HepG2 (cell line): ENCODE results near the gene UAP1L1. TPM values are rescaled to one million over a fixed set of nuclear protein-coding genes. Genes with fewer than 3 reads are reported as not detected.

ENCODE experiments used
- AHR ChIP-seq: IDR thresholded peaks from 2 replicates; pipeline ENCODE4 v1.6.1; 2018; ENCODE audit warnings: missing genetic modification reagents, missing compliant biosample characterization
- ATF2 ChIP-seq: sonication (generic); formaldehyde crosslinking; IDR thresholded peaks from 2 replicates; pipeline ENCODE4 v1.4.0; 2020; ENCODE audit warnings: missing genetic modification reagents
- BHLHE40 ChIP-seq: IDR thresholded peaks from 2 replicates; pipeline ENCODE4 v1.6.1; 2011; ENCODE audit warnings: low read length, improper control_type of control experiment
- CBX5 ChIP-seq: sonication (generic); formaldehyde crosslinking; IDR thresholded peaks from 2 replicates; pipeline ENCODE4 v1.4.0; 2020; ENCODE audit warnings: missing genetic modification reagents, borderline replicate concordance
- CHD2 ChIP-seq: IDR thresholded peaks from 2 replicates; pipeline ENCODE4 v1.6.1; 2011; ENCODE audit warnings: low read depth, low read length, improper control_type of control experiment
- HMG20A ChIP-seq: IDR thresholded peaks from 2 replicates; pipeline ENCODE4 v1.6.1; 2016; ENCODE audit warnings: borderline replicate concordance
- KDM5A ChIP-seq: fragments of 200-600 bp; sonication (generic); IDR thresholded peaks from 2 replicates; pipeline ENCODE4 v1.7.0; 2018; ENCODE audit warnings: antibody characterized with exemption, mild to moderate bottlenecking, low read length, borderline replicate concordance
- MXD3 ChIP-seq: IDR thresholded peaks from 2 replicates; pipeline ENCODE4 v1.6.1; 2016; ENCODE audit warnings: mild to moderate bottlenecking, missing biosample characterization, missing genetic modification reagents
- MXI1 ChIP-seq: IDR thresholded peaks from 3 replicates; pipeline ENCODE4 v1.6.1; 2012; ENCODE audit warnings: low read depth, low read length, inconsistent platforms, borderline replicate concordance
- NCOA2 ChIP-seq: sonication (generic); formaldehyde crosslinking; IDR thresholded peaks from 2 replicates; pipeline ENCODE4 v1.8.0; 2022; ENCODE audit warnings: inconsistent platforms
- RARG ChIP-seq: sonication (generic); formaldehyde crosslinking; IDR thresholded peaks from 2 replicates; pipeline ENCODE4 v1.4.0; 2020; ENCODE audit warnings: low read depth, mild to moderate bottlenecking, missing genetic modification reagents
- SMAD9 ChIP-seq: sonication (generic); formaldehyde crosslinking; IDR thresholded peaks from 2 replicates; pipeline ENCODE4 v1.5.1; 2020; ENCODE audit warnings: mild to moderate bottlenecking, missing genetic modification reagents
- SRY ChIP-seq: sonication (generic); formaldehyde crosslinking; IDR thresholded peaks from 2 replicates; pipeline ENCODE4 v1.8.0; 2022; ENCODE audit warnings: mild to moderate bottlenecking, missing genetic modification reagents
- SUZ12 ChIP-seq: fragments of 150-350 bp; IDR thresholded peaks from 2 replicates; pipeline ENCODE4 v1.6.1; 2014; ENCODE audit warnings: low read depth, low read length
- TBP ChIP-seq: sonication (generic); formaldehyde crosslinking; IDR thresholded peaks from 2 replicates; pipeline ENCODE4 v1.5.0; 2020; ENCODE audit warnings: missing genetic modification reagents
- TRIM24 ChIP-seq: sonication (generic); formaldehyde crosslinking; IDR thresholded peaks from 2 replicates; pipeline ENCODE4 v1.8.0; 2022; ENCODE audit warnings: mild to moderate bottlenecking, missing genetic modification reagents
- XRCC5 ChIP-seq: fragments of 200-400 bp; formaldehyde crosslinking; optimal IDR thresholded peaks from 2 replicates; pipeline ENCODE3; 2017; ENCODE audit warnings: mild to moderate bottlenecking, low read length
- ZNF331 ChIP-seq: sonication (generic); formaldehyde crosslinking; IDR thresholded peaks from 2 replicates; pipeline ENCODE4 v1.4.0; 2020; ENCODE audit warnings: missing genetic modification reagents
- ZNF335 ChIP-seq: sonication (generic); formaldehyde crosslinking; IDR thresholded peaks from 2 replicates; pipeline ENCODE4 v1.4.0; 2020; ENCODE audit warnings: missing genetic modification reagents
- ZNF432 ChIP-seq: sonication (generic); formaldehyde crosslinking; IDR thresholded peaks from 2 replicates; pipeline ENCODE4 v1.5.0; 2020; ENCODE audit warnings: missing genetic modification reagents, mild to moderate bottlenecking, borderline replicate concordance
- ZNF563 ChIP-seq: sonication (generic); formaldehyde crosslinking; IDR thresholded peaks from 2 replicates; pipeline ENCODE4 v1.8.0; 2022; ENCODE audit warnings: mild to moderate bottlenecking, moderate library complexity, missing genetic modification reagents
- ZNF569 ChIP-seq: sonication (generic); formaldehyde crosslinking; IDR thresholded peaks from 2 replicates; pipeline ENCODE4 v1.5.0; 2020; ENCODE audit warnings: mild to moderate bottlenecking, missing genetic modification reagents, moderate library complexity, borderline replicate concordance
- ZNF597 ChIP-seq: sonication (generic); formaldehyde crosslinking; IDR thresholded peaks from 2 replicates; pipeline ENCODE4 v1.5.0; 2020; ENCODE audit warnings: missing genetic modification reagents
- ZNF790 ChIP-seq: sonication (generic); formaldehyde crosslinking; IDR thresholded peaks from 2 replicates; pipeline ENCODE4 v1.8.0; 2022; ENCODE audit warnings: missing genetic modification reagents, mild to moderate bottlenecking, borderline replicate concordance
- ZNF792 ChIP-seq: IDR thresholded peaks from 2 replicates; pipeline ENCODE4 v1.6.1; 2016
- polyA plus RNA-seq, 8 experiments: library from polyadenylated mRNA; depleted of rRNA in 3 of 8; stranded (reverse) in 7 of 8; unstranded in 1 of 8; fragments of >200 nt; fragmentation: Illumina TruSeq in 4 of 8; extraction: Trizol in 4 of 8; gene quantifications; 2 replicates each; pipeline versions ENCODE4 v1.2.1 to v1.2.3, GENCODE V29; 2011 to 2016; ENCODE audit warnings: low read depth in 4 of 8, missing spikeins in 1 of 8, mixed read lengths in 1 of 8; ENCODE audit not compliant: insufficient read depth in 1 of 8
- total RNA-seq, 5 experiments: library from RNA; depleted of rRNA; stranded (reverse); fragments of >200 nt; fragmentation: Illumina TruSeq; extraction: Trizol; gene quantifications; 2 replicates each; pipeline ENCODE4 v1.2.3, GENCODE V29; 2016; ENCODE audit warnings: low read depth in 1 of 5
- TF ChIP-seq, protein P1 (sequence below): IDR thresholded peaks from 2 replicates; pipeline ENCODE4 v1.6.1; 2016; ENCODE audit warnings: missing genetic modification reagents, missing compliant biosample characterization
- TF ChIP-seq, protein P2 (sequence below): sonication (generic); formaldehyde crosslinking; IDR thresholded peaks from 2 replicates; pipeline ENCODE4 v1.4.0; 2020; ENCODE audit warnings: missing genetic modification reagents, low read depth, mild to moderate bottlenecking, borderline replicate concordance

Gene UAP1L1
- total and polyA plus RNA-seq, 2 of the 13 experiments (the other 11 are each of a cell fraction or from before 2014, with no cell fraction given): 5.4 to 6.4 TPM

- peak; percentile 26; the same call in 1 of the 2 replicates for TF ChIP-seq CBX5 (CRISPR knock-in tag)
- TF ChIP-seq ZNF331: no peak
- no peak for TF ChIP-seq ZNF569 (CRISPR knock-in tag)
- no peak for TF ChIP-seq ZNF597 (CRISPR knock-in tag)
- TF ChIP-seq ATF2 (CRISPR knock-in tag): peak; percentile 10; the same call in 1 of the 2 replicates
- peak; percentile 50; the same call in 1 of the 2 replicates for TF ChIP-seq ZNF790 (CRISPR knock-in tag)
- TF ChIP-seq SRY: peak; percentile 42; the same call in 1 of the 2 replicates
- no peak for TF ChIP-seq RARG (CRISPR knock-in tag)
- TF ChIP-seq XRCC5: no peak
- no peak for TF ChIP-seq ZNF335 (CRISPR knock-in tag)
- no peak for TF ChIP-seq SMAD9
- TF ChIP-seq, protein P1, sequence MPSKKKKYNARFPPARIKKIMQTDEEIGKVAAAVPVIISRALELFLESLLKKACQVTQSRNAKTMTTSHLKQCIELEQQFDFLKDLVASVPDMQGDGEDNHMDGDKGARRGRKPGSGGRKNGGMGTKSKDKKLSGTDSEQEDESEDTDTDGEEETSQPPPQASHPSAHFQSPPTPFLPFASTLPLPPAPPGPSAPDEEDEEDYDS: peak; percentile 70; the same call in 1 of the 2 replicates
- TF ChIP-seq SUZ12: no peak
- TF ChIP-seq TBP (CRISPR knock-in tag): peak; percentile 51; the same call in 1 of the 2 replicates
- no peak for TF ChIP-seq HMG20A (CRISPR knock-in tag)
- TF ChIP-seq, protein P2, sequence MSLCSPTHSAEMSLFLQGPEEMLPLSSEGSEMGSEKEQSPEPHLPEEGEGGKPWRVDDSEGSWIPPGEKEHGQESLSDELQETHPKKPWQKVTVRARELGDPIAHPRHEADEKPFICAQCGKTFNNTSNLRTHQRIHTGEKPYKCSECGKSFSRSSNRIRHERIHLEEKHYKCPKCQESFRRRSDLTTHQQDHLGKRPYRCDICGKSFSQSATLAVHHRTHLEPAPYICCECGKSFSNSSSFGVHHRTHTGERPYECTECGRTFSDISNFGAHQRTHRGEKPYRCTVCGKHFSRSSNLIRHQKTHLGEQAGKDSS: no peak; the same call in 1 of the 2 replicates
- TF ChIP-seq MXI1: peak; percentile 44; the same call in 1 of the 3 replicates
- TF ChIP-seq ZNF792 (CRISPR knock-in tag): no peak
- TF ChIP-seq TRIM24 (CRISPR knock-in tag): no peak
- 0 out of 2 replicates have a peak, but pooled peaks have one; percentile 13 for TF ChIP-seq CHD2
- TF ChIP-seq NCOA2 (CRISPR knock-in tag): no peak; the same call in 1 of the 2 replicates
- TF ChIP-seq MXD3 (CRISPR knock-in tag): no peak
- TF ChIP-seq AHR: peak; percentile 12; the same call in 1 of the 2 replicates
- TF ChIP-seq KDM5A: no peak
- TF ChIP-seq ZNF432: 0 out of 2 replicates have a peak, but pooled peaks have one; percentile 66
- 0 out of 2 replicates have a peak, but pooled peaks have one; percentile 3 for TF ChIP-seq ZNF563
- no peak for TF ChIP-seq BHLHE40
These were observed 23.1 kb upstream of the UAP1L1 start, which contains the start of gene ENTPD2 (continued) for GRCh38 chr9:137053944-137054931.
